Body of pancreas (tissue), 4 donors: ENCODE results near the gene ACOX3.

ENCODE experiments used
- POLR2A ChIP-seq, 3 donors: fragments of 450-650 bp; IDR thresholded peaks; one replicate each; pipeline ENCODE4 v1.6.1; 2016; ENCODE audit warnings: antibody characterized with exemption in 3 of 3, mild to moderate bottlenecking in 2 of 3
- TF ChIP-seq, protein P1 (sequence below), 7 experiments: fragments of 450-650 bp in 4 of 7; fragments of 200-600 bp in 3 of 7; sonication (generic) in 3 of 7; IDR thresholded peaks; one replicate each; pipeline ENCODE4 v1.5.1; 2016 to 2019; ENCODE audit warnings: antibody characterized with exemption in 7 of 7

DNA sequence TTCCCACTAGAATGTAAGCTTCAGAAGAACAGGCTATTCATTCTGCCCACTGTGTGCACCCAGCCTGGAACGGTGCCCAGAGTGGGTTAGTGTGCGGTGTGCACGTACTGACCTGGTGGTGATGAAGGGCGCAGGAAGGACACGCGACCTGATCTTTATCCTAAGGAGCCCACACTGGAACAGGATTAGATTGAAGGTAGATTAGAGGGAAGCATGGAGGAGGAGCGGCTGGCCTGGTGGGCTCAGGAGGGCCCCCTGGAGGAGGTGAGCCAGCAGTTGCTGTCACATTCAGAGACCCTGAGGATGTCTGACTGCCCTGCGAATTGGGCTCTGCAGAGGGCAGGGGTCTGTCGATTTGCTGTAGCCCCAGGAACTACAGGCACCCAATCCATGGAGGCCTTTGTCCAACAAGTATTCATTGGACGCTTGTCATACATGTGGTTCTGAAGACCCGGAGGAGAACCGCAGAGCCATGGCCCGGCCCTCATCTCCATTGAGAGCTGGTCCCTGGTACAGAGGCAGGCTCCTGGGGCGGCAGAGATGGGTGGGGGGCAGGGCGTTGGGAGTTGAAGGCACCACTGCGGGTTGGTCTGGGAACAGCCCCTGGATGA is 97.8 kb downstream of the ACOX3 start:
- TF ChIP-seq POLR2A (IDR thresholded peaks at IDR 0.05) = no peak
- TF ChIP-seq, protein P1, sequence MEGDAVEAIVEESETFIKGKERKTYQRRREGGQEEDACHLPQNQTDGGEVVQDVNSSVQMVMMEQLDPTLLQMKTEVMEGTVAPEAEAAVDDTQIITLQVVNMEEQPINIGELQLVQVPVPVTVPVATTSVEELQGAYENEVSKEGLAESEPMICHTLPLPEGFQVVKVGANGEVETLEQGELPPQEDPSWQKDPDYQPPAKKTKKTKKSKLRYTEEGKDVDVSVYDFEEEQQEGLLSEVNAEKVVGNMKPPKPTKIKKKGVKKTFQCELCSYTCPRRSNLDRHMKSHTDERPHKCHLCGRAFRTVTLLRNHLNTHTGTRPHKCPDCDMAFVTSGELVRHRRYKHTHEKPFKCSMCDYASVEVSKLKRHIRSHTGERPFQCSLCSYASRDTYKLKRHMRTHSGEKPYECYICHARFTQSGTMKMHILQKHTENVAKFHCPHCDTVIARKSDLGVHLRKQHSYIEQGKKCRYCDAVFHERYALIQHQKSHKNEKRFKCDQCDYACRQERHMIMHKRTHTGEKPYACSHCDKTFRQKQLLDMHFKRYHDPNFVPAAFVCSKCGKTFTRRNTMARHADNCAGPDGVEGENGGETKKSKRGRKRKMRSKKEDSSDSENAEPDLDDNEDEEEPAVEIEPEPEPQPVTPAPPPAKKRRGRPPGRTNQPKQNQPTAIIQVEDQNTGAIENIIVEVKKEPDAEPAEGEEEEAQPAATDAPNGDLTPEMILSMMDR (IDR thresholded peaks at IDR 0.05) = no peak
